GM19372 (cell line): ENCODE results near the gene LDLRAD3.

Experiments
- ATAC-seq: cut with Tn5 transposase; IDR thresholded peaks from one replicate; pipeline ENCODE4 v1.9.1; 2021; ENCODE audit warnings: mild to moderate bottlenecking, low read depth, moderate library complexity; ENCODE audit not compliant: unreplicated experiment

The LDLRAD3 gene

DNA sequence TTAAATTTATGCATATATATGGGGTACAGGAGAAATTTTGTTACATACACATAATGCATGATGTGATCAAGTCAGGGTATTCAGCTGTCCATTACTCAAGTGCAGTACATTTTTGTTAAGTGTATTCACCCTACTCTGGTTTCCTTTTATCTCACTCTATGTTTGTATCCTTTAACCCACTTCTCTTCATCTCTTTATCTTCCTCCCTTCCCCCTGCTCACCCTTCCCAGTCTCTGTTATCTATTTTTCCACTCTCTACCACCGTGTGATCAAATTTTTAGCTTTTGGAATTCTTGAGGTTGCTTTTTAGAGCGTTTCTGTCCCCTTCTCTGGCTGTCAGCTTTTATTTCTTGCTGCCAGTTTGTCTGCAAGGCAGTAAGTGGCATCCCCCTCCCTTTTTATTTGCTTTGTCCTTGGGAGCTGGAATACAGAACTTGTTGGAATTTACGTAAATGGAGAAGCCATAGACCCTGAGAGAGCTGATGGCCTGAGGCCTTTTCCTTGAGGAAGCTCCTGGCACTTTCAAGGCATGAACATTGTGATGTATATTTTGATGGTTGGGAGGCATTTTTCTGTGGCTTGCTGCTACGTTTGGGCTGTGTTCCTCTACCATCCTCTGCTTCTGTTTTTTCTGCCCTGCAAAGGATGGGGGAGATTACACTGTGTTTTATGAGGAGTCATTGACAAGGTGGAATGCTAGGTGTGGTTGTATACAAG is 148.6 kb downstream of the LDLRAD3 start:
- no peak for ATAC-seq

DNA sequence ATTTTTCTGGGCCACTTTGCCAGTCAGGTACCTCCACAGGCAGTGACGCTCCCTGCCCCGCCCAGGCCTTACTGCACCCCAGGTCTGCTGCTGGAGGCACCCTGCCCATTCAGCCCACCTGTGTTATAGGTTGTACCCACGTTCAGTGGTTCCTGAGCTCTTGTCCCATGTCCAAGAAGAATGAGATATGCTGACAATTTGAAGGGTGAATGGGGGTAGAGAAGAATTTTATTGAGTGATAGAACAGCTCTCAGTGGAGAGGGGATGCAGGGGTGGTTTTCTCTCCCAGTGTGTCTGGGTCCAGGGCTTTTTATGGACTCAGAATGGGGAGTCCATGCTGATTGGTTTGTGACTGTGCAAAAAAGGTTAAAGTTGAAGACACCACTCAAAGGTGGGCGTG is 149.7 kb downstream of the LDLRAD3 start:
- no peak for ATAC-seq

DNA sequence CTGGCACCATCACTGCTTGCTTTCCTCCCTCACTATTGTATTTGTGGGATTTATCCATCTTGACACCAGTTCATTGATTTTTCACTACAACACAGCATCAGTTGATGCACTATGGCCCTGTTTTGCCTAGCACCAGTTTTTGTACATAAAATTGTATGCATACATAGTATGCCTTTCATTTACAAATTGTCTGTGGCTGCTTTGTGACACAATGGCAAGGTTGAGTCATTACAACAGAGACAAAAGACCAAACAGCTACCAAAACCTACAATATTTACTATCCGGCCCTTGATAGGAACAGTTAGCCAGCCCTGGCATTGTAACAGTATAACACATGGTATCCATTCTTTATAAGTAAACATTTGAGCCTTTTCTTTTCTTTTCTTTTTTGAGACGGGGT is 150.3 kb downstream of the LDLRAD3 start:
- ATAC-seq, result no peak

DNA sequence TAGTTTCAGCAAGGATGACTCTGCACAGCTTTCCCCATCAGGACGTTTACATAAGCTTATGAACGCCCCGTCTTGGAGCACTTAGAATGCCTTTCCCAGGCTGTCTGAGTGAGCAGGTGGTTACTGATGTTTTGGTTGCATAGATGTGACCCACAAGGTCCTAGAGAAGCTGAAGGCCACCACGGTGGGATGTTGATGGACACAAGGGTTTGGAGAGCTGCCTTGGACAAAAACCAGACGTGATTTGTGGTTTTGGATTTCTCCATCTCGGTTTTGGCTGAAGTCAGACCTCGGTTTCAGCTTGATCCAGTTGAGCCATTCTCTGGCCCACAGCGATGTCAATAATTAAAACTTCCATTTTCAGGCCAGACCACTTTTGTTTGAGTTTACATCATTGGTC is 151.9 kb downstream of the LDLRAD3 start:
- ATAC-seq, result no peak

GRCh38 chr11:36097219-36097650 is 153.4 kb downstream of the LDLRAD3 start:
- no peak for ATAC-seq

- no peak for ATAC-seq
Observed at GRCh38 chr11:36098087-36098486, 154.2 kb downstream of the LDLRAD3 start.

DNA sequence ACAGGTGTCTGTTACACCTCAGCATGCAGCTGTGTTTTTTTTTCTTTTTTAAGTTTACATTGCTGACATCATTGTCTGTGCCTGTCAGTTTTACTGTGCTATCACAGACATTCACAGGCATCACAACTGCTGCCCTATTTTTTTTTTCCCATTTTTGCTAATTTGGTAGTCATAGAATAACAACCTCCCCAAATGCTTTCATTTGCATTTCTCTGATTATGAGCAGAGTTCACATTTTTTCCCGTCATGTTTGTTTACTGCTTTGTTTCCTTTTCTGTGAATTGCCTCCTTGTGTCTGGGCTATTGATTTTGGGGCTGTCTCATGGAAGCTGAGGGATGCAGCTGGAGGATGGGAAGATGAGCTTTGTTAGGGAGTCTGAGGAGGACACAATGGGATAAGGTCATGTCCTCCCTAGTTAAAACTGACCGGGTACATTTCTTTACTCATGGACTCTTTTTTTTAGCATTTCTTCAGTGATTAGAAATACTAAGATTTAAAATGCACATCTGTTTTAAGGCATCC is 155.1 kb downstream of the LDLRAD3 start:
- ATAC-seq, result no peak

DNA sequence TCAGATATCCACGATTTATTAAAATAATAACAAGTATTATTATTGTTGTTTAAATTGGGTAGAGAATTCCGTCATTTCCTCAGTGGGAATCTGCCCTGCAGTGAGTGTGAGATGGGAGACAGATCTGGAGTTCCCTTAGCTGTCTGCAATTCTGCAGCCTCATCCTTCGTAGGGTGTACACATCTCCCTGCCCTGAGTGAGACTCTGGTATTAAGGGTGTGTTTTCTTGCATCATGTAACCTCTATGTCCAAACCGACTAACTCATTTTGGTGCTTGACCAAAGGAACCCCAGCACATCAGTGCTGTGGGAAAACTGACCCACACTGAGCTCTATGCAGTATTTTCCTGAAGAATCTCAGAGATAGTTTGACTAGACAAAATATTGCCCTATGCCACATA is 157.6 kb downstream of the LDLRAD3 start:
- no peak for ATAC-seq

- no peak for ATAC-seq
Observed at GRCh38 chr11:36102868-36103267, 159.0 kb downstream of the LDLRAD3 start.

- no peak for ATAC-seq
Observed at GRCh38 chr11:36103933-36104530, 160.2 kb downstream of the LDLRAD3 start.

DNA sequence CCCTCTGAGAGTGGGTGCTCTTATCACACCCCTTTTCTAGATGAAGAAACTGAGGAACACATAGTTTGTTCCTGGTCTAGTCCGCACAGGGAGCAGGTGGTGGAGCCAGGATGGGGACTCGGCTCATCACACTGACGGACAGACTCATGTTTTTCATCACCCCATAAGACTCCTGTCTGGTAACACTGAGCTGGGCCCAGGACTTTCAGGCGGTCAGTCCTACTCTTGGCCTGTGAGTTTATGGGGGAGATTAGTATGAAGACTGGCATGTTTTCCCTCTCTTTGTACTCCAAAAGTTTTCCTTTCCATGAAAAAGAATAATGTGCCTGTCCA is 160.8 kb downstream of the LDLRAD3 start:
- no peak for ATAC-seq

DNA sequence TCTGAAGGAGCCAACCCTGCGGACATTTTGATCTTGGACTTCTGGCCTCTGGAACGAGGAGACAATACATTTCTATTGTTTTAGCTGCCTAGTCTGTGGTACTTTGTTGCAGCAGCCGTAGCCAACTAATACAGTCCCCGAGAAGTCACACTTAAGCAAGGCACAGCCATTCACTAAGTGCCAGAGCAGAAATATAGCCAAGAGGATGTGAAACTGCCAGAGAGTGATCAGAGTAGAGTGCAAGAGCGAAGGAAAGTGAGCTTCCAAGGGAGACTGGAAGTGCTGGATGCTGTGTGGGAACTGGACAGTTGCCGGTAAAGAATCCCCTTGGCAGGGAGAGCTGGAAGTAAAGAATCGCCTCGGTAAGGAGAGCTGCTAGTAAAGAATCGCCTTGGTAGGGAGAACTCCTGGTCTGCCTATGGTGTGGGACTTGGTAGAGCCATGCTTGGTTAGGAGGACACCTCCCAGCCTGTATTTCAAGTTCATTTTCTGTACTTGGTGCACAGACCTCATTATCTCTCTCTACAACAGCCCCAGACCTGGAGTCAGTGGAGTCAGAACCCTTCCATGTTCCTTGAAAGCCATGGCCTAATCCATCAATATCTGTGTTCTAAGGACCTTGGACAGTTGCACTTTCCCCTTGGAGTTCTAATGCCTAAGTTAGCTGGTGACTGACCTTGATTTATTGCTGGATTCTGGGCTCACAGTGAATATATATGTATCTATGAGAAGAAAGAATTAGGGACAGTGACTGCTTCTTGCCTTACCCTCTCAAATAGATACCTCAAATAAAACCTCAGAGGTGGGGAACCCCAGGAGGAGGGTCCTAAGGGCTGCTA is 162.1 kb downstream of the LDLRAD3 start:
- ATAC-seq, result no peak

GRCh38 chr11:36107547-36107946 is 163.7 kb downstream of the LDLRAD3 start:
- ATAC-seq, result no peak

DNA sequence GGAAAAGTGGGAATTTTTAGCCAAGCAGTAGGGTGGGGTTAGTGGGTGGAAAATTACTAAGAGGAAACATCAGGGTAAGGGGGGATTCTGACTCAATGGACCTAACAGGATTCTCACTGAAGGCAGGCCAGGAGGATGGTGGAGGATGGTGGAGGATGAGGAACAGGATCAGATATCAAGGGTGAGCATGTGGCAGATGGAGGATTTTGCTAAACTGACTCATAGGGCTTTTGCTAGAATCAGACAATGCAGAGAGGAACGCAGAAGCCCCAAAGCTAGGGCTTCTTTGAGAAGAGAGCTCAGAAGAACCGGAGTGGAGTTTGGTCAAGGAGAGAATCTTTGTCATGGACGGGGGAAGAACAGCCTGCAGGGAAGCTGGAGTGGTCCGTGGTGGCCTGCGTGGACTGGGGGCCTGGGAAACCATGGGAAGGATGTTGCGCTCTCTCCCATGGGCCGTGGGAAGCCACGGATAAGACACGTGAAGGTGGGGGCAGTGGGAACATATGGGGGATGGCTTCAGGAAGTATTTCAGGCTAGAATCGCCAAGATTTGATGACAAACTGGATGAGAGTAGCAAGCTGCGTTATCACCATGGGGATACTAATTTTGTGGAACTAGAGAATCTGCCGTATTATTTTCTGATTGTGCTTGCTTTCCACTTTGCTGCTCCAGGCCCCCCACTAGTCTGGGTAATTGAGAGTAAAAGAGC is 165.2 kb downstream of the LDLRAD3 start:
- ATAC-seq, result no peak

- no peak for ATAC-seq
Observed at GRCh38 chr11:36109590-36109849, 165.7 kb downstream of the LDLRAD3 start.

DNA sequence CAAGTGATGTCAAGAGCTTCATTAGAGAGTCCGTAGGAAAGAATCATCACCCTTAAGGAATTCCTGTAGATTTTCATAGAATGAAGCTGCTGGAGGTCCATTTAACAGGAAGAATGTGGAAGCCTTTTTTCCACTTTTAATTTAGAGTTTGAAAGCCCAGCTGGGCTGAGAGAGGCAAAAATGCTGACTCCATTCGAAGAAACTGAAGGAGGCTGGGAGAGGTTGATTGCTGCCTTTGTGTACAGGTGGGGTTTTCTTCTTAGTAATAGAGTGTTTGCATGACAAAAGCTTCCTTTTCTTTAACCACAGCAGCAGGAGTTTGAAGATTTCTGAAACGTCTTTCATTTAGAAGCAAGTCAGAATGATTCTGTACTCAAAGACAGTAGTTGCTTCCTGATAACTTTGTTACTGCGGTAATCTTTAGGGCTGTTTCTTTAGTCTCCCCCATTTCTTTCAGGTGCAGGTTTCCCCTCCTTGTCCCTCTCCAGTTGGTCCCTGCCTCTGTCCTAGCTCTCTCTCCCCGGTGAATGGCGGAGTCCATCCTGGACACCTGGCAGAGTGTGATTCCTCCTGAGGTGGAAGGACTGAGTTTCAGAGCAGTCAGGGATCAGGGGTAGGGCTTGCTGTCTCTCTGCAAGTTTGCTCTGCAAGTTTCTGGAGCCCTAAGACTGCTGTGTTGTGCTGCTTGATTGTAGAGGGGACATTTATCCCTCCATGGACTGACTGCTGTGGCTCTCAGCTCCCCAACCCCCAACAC is 166.2 kb downstream of the LDLRAD3 start:
- no peak for ATAC-seq

GRCh38 chr11:36110668-36111410 is 167.0 kb downstream of the LDLRAD3 start:
- ATAC-seq, result no peak

DNA sequence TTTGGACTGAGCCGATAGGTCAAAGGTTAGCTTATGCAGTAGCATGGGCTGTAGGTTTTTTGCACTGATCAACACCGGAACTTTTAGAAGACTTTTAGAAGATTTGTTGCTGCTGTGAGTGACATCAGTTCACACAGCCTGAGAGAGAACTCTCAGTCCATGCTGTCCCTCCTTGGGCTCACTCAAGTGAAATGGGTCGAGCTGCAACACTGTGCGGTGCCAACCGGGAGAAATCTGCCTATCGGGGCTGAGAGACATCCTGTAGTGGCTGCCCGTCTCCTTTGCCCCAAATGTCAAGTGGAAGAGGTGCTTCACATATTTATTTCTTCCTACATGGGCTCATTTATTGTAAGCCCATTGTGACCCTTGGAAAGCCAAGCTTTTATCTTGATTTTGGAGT is 170.2 kb downstream of the LDLRAD3 start:
- no peak for ATAC-seq

- ATAC-seq, result no peak
Observed at GRCh38 chr11:36115378-36115801, 171.5 kb downstream of the LDLRAD3 start.

- no peak for ATAC-seq
Observed at GRCh38 chr11:36116161-36116560, 172.3 kb downstream of the LDLRAD3 start.
